Right cardiac atrium (tissue), 5 donors: ENCODE measurements around the gene MORN1. TPM values are rescaled to one million over a fixed set of nuclear protein-coding genes. Genes with fewer than 3 reads are reported as not detected.

Source experiments
- ATAC-seq, 2 donors: fragments of 200-7000 bp; cut with Tn5 transposase; one replicate each; pipeline versions ENCODE4 v1.8.0 to v1.9.1; 2020; ENCODE audit warnings: moderate library complexity in 2 of 2, mild to moderate bottlenecking in 1 of 2
- DNase-seq, 3 donors: peaks; one replicate each; pipeline ENCODE4 v3.0.0-alpha.2; 2020
- H3K27ac ChIP-seq: one replicate; pipeline ENCODE4 v1.5.1; 2013; ENCODE audit warnings: mild to moderate bottlenecking, low read length, control low read depth, moderate library complexity
- H3K27me3 ChIP-seq: one replicate; pipeline ENCODE4 v1.6.1; 2013; ENCODE audit not compliant: control insufficient read depth, insufficient read depth
- H3K4me1 ChIP-seq: one replicate; pipeline ENCODE4 v1.6.1; 2013; ENCODE audit warnings: low read length; ENCODE audit not compliant: control insufficient read depth, insufficient read depth
- H3K4me3 ChIP-seq: one replicate; pipeline ENCODE4 v1.5.1; 2013; ENCODE audit warnings: low read length, control low read depth
- H3K9me3 ChIP-seq: one replicate; pipeline ENCODE4 v1.6.1; 2013; ENCODE audit warnings: low read length; ENCODE audit not compliant: control insufficient read depth
- WGBS: extraction: QIAGEN DNeasy Blood & Tissue Kit; methylation state at CpG from one replicate; pipeline ENCODE4 v1.1.7; 2013; 5-methylcytosine and 5-hydroxymethylcytosine counted together
- intact Hi-C, 4 donors: fragments of 100-400 bp; cut with DNase I; formaldehyde crosslinking; loops; one replicate each; pipeline versions ENCODE4 v1.11.0 to v1.14.0; 2022 to 2023
- polyA plus RNA-seq: library from polyadenylated mRNA; stranded (reverse); fragments of 200-250 nt; gene quantifications from one replicate; pipeline ENCODE4 v1.2.3, GENCODE V29; 2013
- total RNA-seq, 4 donors: library from RNA; stranded (reverse); fragmentation: NEBNext Ultra II Directional; extraction: Animal tissue kit (Norgen Biotek cat#: 25700); gene quantifications; one replicate each; pipeline ENCODE4 v1.2.1, GENCODE V29; 2021
- donor health status: healthy with polysubstance abuse.
- donor health status: DM: no; HTN: yes; CAD: no.
- donor health status: DM: no; HTN: no; CAD: no.
- donor health status: DM: no; HTN: yes; CAD: no; lungs with severe emphysema.
- donor health status: DM: yes; HTN: yes; CAD: no.

The MORN1 gene
- total and polyA plus RNA-seq, 5 donors, result 3.2 to 5.1 (median 4.1) TPM

DNA sequence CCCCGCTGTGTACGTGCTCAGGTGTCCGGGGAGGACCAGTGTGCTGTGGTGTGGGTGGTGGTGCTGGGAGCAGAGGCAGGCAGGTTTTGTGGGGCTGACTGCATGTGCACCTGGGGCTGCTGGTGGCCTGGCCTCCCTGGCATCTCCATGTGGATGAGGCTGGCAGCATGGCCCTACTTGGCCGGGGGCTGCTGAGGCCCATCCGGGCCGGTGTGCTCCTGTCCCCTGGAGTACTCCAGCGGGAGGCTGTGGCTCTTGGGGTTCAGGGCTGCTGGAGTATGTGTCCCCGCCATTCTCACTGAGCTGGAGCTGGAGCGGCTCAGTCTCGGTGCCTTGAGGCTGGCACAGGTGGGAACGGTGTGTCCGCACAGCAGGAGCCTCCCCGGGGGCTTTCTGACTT, 41.8 kb upstream of the MORN1 start:
- ATAC-seq (no peak), DNase-seq (no peak)
- H3K27me3 ChIP-seq, result no peaks in the 10 kb centered on the region
- intact Hi-C loops, result no loop called here
- H3K9me3 ChIP-seq, result no peaks in the 10 kb centered on the region
- no peaks in the 10 kb centered on the region for H3K4me1 ChIP-seq
- H3K27ac ChIP-seq, result no peak overlapping the region
- 79% methylated on average over 13 of the region's 13 CpGs for WGBS
- H3K4me3 ChIP-seq, result no peak overlapping the region

DNA sequence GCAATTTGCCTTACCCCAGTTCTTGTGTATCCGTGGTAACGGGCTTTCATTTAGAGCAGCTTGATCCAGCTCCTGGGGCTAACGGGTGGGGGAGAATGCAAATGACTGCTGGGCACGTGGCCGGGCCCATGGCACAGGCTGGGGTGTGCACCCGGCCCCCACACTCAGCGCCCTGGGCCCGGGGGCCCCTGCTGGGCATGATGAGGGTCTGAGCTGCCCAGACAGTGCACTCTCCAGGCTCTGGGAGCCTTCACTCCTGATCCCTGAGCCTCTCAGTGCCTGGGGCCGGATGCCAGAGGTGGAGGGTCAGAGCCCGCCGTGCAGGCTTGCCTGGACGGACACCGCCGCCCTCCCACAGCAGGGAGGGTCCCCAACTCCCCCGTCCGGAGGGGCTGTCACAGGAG, 41.1 kb upstream of the MORN1 start:
- intact Hi-C loops, result no loop called here
- Histone ChIP-seq H3K27me3 (no peaks in the 10 kb centered on the region), H3K4me1 (no peaks in the 10 kb centered on the region), H3K9me3 (no peaks in the 10 kb centered on the region), H3K27ac (no peak overlapping the region), H3K4me3 (no peak overlapping the region)
- WGBS, result 26% methylated on average over 16 of the region's 16 CpGs
- DNase-seq (no peak), ATAC-seq (no peak)

DNA sequence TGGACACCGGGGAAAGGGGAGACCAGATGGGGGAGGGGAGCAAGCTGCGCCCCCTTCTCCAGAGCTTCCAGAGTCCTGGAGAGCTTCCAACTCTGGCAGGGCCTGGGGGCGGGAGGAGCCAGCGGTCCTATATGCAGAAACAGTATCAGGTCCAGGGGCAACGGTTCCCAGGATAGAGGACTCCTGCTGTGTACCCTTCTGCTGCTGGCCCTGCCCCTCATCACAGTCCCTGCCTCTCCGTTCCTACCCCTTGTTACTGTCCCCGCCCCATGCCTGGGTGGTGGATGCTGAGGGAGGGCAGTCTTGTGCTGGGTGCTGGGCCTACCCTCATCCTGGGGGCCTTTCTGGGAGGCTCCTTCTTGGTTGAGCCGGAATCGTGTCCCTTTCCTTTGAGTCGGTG, 40.2 kb upstream of the MORN1 start:
- DNase-seq (no peak), ATAC-seq (no peak)
- no peaks in the 10 kb centered on the region for H3K4me1 ChIP-seq
- WGBS, result 42% methylated on average over 10 of the region's 10 CpGs
- H3K9me3 ChIP-seq, result no peaks in the 10 kb centered on the region
- intact Hi-C loops, result no loop called here
- H3K4me3 ChIP-seq, result no peak overlapping the region
- no peaks in the 10 kb centered on the region for H3K27me3 ChIP-seq
- H3K27ac ChIP-seq, result no peak overlapping the region

DNA sequence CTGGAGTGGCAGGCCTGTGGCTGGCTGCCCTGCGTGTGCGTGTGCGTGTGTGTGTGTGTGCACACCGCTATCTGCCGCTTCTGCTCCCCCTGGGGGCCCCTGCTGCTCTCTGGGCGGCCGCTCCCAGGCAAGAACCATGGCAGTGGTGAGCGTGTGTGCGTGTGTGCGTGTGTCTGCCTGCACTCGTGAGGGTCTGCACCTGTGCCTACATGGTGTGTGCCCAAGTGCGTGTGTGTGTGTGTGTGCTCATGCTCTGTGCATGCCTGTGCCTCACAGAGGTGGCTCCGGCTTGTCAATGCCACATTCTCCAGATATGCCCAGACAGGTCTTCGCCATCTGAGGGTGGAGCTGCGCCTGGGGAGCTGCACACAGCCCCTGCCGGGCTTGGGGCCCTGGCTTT, 39.7 kb upstream of the MORN1 start:
- WGBS, result 42% methylated on average over 16 of the region's 16 CpGs
- Histone ChIP-seq H3K27ac (no peak overlapping the region), H3K9me3 (no peaks in the 10 kb centered on the region), H3K4me1 (no peaks in the 10 kb centered on the region), H3K4me3 (no peak overlapping the region), H3K27me3 (no peaks in the 10 kb centered on the region)
- DNase-seq (no peak), ATAC-seq (no peak)
- intact Hi-C loops, result no loop called here

DNA sequence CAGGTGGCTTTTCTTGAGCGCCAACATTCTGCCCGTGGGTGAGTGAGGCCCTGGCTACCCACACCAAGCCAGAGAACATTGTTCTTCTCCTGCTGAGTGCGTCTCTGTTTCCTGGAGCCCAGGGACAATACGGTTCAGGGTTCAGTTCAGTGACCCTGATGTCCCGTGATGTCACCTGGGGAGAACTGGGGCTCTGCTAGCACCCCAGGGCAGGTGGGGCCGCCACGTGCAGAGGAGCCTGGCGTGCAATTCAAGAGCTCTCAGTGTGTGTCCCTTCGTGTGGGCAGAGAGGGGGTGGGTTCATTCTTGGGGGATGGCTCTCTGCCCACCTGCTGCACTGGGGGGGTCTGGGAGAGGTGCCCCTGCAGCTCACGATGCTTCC, 39.2 kb upstream of the MORN1 start:
- intact Hi-C loops, result no loop called here
- ATAC-seq, result no peak

DNA sequence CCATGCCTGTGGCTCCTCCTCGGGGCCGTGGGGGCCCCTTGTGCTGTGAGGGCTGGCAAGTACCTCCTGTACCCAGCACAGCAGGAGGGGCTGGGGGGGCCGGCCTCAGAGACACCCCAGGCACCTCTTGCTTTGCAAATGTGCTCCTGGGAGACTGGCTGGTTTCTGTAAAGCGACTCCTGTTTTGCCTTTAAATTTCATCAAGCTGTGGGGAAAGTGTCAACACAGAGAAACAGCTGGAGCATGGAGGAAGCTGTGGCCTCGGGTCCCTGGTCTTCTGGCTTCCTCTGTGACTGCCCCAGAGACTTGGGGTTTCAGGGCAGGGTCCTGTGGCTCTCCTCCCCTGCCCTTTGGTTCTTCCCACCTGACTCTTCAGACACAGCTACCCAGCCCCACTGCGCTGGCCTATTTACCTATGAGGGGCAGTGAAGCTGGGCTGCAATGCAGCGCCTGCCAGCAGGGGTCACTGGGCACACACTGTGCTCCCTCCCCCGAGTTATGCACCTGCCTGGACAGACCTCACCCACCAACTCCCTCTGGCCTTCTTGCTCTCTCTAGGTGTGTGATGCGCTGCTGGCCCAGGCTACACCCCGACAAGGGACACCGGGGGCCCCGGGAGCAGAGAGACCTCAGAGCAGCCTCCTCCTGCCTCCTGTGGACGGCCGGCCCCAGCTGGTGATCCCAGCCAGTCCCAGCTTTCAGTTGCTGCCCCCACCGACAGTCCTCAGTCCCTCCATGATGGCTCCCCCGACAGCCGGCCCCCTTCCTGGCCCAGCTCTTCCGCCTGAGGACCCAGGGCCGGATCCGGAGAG, 38.6 kb upstream of the MORN1 start:
- 78% methylated on average over 20 of the region's 20 CpGs for WGBS
- no peaks in the 10 kb centered on the region for H3K9me3 ChIP-seq
- DNase-seq (no peak), ATAC-seq (no peak)
- H3K27ac ChIP-seq, result no peak overlapping the region
- H3K4me1 ChIP-seq, result no peaks in the 10 kb centered on the region
- no peaks in the 10 kb centered on the region for H3K27me3 ChIP-seq
- intact Hi-C loops, result no loop called here
- H3K4me3 ChIP-seq, result no peak overlapping the region

More for the DNA sequence above, 39.2 kb upstream of the MORN1 start:
- DNase-seq, result no peak
- no peak overlapping the region for H3K4me3 ChIP-seq
- no peaks in the 10 kb centered on the region for H3K4me1 ChIP-seq
- 75% methylated on average over 10 of the region's 10 CpGs for WGBS
- H3K27ac ChIP-seq, result no peak overlapping the region
- no peaks in the 10 kb centered on the region for H3K27me3 ChIP-seq
- no peaks in the 10 kb centered on the region for H3K9me3 ChIP-seq

DNA sequence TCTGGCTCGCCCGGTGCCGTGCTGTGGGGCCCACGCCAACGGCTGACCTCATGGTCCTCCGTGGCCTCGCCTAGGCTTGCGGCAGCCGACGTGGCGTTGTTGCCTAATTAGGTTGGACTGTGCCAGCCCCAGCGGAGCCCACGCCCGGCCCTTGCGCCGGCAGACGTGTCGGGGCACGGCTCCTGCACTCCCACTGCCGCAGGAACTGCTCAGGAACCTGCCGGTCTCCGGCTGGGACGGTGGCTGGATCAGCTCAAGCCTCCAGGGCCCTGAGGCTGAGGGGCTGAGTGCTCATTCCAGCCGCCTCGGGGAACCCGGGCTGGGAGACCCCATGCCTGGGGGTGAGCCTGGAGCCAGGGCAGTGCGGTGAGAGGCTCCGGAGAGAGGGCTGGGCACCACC, 37.1 kb upstream of the MORN1 start:
- ATAC-seq, result no peak
- intact Hi-C loops, result no loop called here
- WGBS, result 92% methylated on average over 28 of the region's 28 CpGs
- DNase-seq, result no peak
- H3K9me3 ChIP-seq, result no peaks in the 10 kb centered on the region
- no peak overlapping the region for H3K4me3 ChIP-seq
- no peaks in the 10 kb centered on the region for H3K4me1 ChIP-seq
- H3K27ac ChIP-seq, result no peak overlapping the region
- no peaks in the 10 kb centered on the region for H3K27me3 ChIP-seq

DNA sequence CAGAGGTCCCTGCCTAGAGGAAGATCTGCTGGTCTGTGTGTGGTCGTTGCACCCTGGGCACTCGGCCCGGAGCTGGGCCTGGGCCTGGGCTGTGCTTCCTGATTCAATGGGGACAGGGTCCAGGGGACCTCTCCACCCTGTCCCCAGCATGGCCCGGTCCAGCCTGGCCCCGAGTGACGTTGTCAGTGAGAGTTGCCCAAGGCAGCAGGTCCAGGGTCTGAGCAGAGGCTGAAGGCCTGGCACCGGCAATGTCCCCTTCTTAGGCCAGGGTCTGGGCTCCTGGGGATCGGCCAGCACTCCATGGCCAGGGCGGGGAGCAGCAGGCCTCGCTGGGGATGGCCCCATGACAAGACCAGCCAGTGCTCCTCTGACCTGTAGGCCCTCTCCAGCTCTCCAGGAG, 36.6 kb upstream of the MORN1 start:
- H3K9me3 ChIP-seq, result peaks cover 3% of the 10 kb centered on the region
- DNase-seq (no peak), ATAC-seq (no peak)
- 76% methylated on average over 10 of the region's 10 CpGs for WGBS
- H3K27me3 ChIP-seq, result no peaks in the 10 kb centered on the region
- no peaks in the 10 kb centered on the region for H3K4me1 ChIP-seq
- H3K27ac ChIP-seq, result no peak overlapping the region
- no peak overlapping the region for H3K4me3 ChIP-seq
- intact Hi-C loops, result no loop called here

DNA sequence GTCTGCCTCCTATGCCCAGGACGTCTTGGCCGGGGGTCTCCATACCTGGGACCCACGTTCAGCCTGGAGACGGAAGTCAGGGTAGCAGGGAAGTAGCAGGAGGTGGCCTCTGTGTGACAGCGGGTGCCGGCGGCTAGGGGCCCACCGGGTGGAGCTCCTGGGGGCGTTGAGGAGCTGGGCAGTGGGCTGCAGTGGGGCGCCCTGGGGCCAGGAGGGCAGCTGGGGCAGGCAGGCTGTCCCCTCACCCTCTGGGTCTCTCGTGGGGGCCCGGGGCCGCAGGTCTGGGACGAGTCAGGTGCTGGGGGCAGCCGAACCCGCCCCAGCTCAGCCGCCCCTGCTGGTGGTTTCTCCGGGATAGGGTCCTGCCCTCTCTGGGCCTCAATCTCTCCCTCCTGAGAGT, 35.7 kb upstream of the MORN1 start:
- H3K27me3 ChIP-seq, result no peaks in the 10 kb centered on the region
- no peaks in the 10 kb centered on the region for H3K4me1 ChIP-seq
- no peak overlapping the region for H3K27ac ChIP-seq
- WGBS, result 82% methylated on average over 18 of the region's 18 CpGs
- ATAC-seq (no peak), DNase-seq (no peak)
- intact Hi-C loops, result no loop called here
- H3K4me3 ChIP-seq, result no peak overlapping the region
- H3K9me3 ChIP-seq, result peaks cover 3% of the 10 kb centered on the region

DNA sequence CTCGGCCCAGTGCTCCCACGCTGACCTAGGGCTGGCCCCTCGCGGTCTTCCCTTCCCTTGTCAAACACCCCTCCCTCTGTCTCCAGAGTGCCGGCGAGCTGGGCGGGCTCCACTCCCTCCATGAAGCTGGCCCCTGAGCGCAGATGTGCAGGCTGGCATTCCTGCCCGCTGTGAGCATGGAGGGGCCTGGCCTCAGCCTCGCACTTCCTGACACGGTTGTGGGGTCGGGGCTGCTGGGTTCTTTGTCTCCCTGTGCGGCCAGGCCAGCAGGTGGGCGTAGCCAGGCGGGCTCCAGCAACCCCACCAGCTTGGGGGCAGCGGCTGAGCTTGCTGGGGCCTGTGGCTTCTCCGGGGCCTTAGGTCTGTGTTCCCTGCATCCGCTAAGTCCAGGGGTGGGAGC, 35.2 kb upstream of the MORN1 start:
- H3K27me3 ChIP-seq, result no peaks in the 10 kb centered on the region
- no peak overlapping the region for H3K27ac ChIP-seq
- ATAC-seq (no peak), DNase-seq (no peak)
- intact Hi-C loops, result no loop called here
- peaks cover 3% of the 10 kb centered on the region for H3K9me3 ChIP-seq
- 68% methylated on average over 18 of the region's 18 CpGs for WGBS
- no peaks in the 10 kb centered on the region for H3K4me1 ChIP-seq
- H3K4me3 ChIP-seq, result no peak overlapping the region

DNA sequence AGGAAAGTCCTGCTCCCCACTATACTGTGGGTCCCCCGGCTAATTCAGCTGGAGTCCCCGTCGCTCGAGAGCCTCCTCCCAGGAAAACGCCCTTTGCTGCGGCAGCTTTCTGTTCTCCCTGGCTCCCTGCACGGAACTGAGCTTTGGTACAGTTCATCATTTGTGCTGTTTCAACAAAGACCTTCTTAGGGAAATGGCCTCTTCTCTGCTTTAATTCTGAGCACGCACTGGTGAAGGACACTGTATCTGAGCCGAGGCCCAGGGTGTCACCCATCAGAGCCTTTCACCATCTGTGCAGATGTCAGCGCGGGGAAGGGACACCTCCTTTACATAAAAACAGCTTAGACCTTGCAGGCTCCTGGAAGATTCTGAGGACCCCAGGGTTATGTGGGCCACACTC, 34.5 kb upstream of the MORN1 start:
- WGBS, result 71% methylated on average over 11 of the region's 11 CpGs
- no peak for DNase-seq
- intact Hi-C loops, result no loop called here
- H3K9me3 ChIP-seq, result peaks cover 3% of the 10 kb centered on the region
- H3K27ac ChIP-seq, result no peak overlapping the region
- ATAC-seq, result no peak
- no peaks in the 10 kb centered on the region for H3K27me3 ChIP-seq
- no peak overlapping the region for H3K4me3 ChIP-seq
- H3K4me1 ChIP-seq, result no peaks in the 10 kb centered on the region

DNA sequence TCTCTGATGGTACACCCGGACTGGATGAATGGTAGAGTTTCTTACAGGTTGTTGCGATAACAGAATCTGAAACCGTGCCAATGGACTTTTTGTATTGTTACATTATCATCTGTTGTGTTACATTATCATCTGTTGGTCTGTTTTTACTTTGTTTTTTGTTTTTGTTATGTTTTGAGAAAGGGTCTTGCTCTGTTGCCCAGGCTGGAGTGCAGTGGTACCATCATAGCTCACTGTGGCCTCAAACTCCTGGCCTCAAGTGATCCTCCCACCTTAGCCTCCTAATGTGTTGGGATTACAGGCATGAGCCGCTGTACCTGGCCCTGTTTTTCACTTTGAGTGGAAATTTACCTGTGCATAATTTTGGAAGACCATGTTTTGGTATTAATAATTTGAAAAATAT, 31.2 kb upstream of the MORN1 start:
- no peaks in the 10 kb centered on the region for H3K4me1 ChIP-seq
- 86% methylated on average over 4 of the region's 4 CpGs for WGBS
- DNase-seq (no peak), ATAC-seq (no peak)
- H3K4me3 ChIP-seq, result no peak overlapping the region
- intact Hi-C loops, result no loop called here
- H3K27ac ChIP-seq, result no peak overlapping the region
- H3K27me3 ChIP-seq, result no peaks in the 10 kb centered on the region
- peaks cover 3% of the 10 kb centered on the region for H3K9me3 ChIP-seq
